HCT116 (cell line): ENCODE results near the gene HHATL.

Experiments
- CTCF ChIP-seq, 3 experiments: fragments of 200-600 bp in 1 of 3; sonication (generic) in 1 of 3; IDR thresholded peaks in 2 of 3; conservative IDR thresholded peaks in 1 of 3; 2 replicates each; pipeline ENCODE4 v1.5.1; 2012 to 2017; ENCODE audit warnings: low read depth in 2 of 3, low read length in 2 of 3, antibody characterized with exemption in 1 of 3, borderline replicate concordance in 1 of 3, control low read depth in 1 of 3, mild to moderate bottlenecking in 1 of 3, mixed read lengths in 1 of 3, mixed run types in 1 of 3, moderate library complexity in 1 of 3; ENCODE audit not compliant: insufficient read depth in 1 of 3
- EZH2 ChIP-seq: fragments of 200-600 bp; sonication (generic); IDR thresholded peaks from 2 replicates; pipeline ENCODE4 v1.6.1; 2017; ENCODE audit warnings: antibody characterized with exemption, mixed run types
- JUND ChIP-seq: IDR thresholded peaks from 2 replicates; pipeline ENCODE4 v1.6.1; 2012
- RAD21 ChIP-seq: IDR thresholded peaks from 2 replicates; pipeline ENCODE4 v1.6.1; 2012; ENCODE audit warnings: low read depth, mild to moderate bottlenecking
- TCF7L2 ChIP-seq: IDR thresholded peaks from 2 replicates; pipeline ENCODE4 v1.7.0; 2011; ENCODE audit warnings: borderline replicate concordance, inconsistent platforms; ENCODE audit not compliant: insufficient read depth, insufficient read length; ENCODE audit errors: extremely low read depth
- ZFX ChIP-seq: fragments of 450-650 bp; IDR thresholded peaks from 2 replicates; pipeline ENCODE4 v1.6.1; 2017
- TF ChIP-seq, protein P1 (sequence below): IDR thresholded peaks from 2 replicates; pipeline ENCODE4 v1.6.1; 2012

DNA sequence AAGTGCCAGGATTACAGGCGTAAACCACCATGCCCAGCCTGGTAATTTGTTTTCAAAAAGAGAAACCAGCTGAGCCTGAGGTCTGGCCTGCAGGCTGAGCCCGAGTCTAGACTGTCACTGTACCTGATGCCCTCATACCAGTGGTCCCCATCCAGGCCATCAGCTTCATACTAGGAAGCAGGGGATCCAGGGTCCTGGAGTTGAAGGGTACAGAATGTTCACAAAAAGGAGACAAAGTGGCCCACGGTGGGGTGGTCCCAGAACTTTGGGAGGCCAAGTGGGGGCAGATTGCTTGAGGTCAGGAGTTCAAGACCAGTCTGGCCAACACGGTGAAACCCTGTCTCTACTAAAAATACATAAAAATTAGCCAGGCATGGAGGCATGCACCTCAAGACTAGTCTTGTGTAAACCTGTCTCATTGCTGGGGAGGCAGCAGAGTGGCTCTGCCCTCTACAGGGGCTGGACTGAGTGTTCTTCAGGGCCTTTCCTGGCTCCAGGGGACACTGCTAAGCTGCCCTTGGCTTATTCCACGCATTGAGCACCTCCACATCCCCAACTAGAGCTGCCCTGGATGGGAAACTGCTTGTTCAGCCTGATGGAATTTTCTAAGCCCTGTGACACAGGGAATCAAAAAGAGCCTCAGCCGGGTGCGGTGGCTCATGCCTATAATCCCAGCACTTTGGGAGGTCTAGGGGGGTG lies 7.9 kb upstream of the HHATL start:
- TF ChIP-seq CTCF (IDR thresholded peaks at IDR 0.05 in 2 of 3, conservative IDR thresholded peaks at IDR 0.05 in 1 of 3; ENCODE audit: borderline replicate concordance in 1 of 3, insufficient read depth in 1 of 3, low read depth in 2 of 3, low read length in 2 of 3) (no peak), JUND (no peak), ZFX (no peak), TCF7L2 (no peak), RAD21 (no peak), EZH2 (no peak)
- TF ChIP-seq, protein P1, sequence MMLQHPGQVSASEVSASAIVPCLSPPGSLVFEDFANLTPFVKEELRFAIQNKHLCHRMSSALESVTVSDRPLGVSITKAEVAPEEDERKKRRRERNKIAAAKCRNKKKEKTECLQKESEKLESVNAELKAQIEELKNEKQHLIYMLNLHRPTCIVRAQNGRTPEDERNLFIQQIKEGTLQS, result no peak
